ENCODE results near the gene OAS2.

The OAS2 gene

GRCh38 chr12:113027726-113028125, 49.4 kb downstream of the OAS2 start:
- DNase-seq = no peak

DNA sequence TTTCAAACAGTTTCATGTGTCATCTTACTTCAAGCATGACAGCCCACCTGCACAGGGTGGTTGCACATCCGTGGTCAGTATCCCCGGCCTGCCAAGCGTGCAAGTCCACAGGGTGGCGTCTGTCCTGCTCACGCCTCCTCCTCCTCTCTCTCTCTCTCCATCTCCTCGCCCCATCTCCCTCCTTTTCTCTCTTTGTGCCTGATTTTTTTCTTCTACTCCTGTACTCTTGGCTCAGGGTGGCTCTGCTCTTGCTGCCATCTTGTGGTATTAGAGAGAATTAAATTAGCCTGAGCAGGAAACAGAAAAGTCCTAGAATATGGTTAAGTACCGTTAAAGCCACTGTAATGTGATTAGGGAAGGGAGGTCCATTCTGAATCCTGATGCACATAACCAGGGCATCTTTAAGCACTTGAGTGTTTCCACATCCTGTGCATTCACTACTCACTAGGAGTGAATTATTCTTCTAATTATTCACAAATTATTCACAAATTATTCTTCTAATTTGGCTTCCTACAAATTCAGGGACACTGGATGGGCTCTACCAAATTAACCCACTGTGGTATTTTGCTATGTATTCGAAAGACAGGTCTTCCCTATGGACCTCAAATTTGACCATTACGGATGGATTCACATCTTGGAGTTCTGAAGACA, 52.7 kb downstream of the OAS2 start:
- DNase-seq = no peak

DNA sequence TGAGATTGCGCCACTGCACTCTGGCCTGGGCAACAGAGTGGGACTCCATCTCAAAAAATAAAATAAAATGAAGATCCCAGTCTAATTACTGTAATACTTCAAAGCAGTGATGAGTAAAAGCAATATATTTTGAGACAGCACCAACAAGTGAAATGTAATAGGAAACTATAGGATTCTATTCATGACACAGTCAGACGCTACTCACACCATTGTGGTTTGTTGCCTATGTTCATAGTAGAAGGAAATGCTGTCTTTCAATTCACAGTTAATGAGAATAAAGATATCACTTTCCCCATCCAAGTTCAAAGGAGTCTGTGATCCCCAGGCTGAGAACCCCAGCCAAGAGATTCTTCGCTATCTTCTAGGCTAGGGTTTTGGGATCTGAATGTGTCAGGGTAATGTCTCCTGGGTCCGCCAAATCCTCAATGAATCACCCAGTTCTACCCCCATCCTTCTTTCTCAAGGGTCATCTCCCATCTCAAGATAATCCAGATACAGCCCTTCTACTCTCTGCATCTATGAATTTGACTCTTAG, 61.7 kb downstream of the OAS2 start:
- no peak for DNase-seq

DNA sequence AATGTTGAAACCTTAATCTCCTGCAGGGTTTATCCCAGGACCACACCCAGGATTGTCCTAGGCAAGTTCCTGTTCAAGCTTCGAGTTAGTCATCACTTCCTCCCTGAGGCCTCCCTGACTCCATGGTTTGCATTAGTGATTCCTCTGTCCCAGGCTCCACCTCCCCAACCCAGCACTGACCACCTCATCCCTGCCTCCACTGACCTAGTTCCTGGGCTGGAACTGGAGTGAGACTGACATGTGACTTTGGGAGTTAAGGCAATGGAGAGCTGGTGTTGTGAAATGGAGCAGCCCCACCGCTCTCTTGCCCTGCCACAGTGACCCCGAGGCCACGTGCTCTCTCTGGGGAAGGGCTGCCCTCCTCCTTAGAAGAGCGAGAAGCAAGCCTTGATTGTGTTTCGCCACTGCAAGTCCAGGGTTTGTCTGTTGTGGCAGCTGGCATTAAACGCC, 62.4 kb downstream of the OAS2 start:
- no peak for DNase-seq

DNA sequence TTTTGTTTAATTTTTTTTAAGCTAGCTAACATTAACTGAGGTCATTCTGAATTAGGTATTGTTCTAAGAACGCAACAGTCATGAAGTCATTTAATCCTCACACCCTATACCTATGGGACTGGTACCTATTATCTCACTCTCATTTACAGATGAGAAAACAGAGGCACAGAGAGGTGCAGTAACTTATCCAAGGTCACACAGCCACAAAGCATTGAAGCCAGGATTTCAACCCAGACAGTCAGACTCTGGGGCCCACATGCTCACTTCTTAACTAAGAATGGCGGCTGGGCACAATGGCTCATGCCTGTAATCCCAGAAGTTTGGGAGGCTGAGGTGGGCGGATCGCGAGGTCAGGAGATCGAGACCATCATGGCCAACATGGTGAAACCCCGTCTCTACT, 63.2 kb downstream of the OAS2 start:
- DNase-seq = no peak

DNA sequence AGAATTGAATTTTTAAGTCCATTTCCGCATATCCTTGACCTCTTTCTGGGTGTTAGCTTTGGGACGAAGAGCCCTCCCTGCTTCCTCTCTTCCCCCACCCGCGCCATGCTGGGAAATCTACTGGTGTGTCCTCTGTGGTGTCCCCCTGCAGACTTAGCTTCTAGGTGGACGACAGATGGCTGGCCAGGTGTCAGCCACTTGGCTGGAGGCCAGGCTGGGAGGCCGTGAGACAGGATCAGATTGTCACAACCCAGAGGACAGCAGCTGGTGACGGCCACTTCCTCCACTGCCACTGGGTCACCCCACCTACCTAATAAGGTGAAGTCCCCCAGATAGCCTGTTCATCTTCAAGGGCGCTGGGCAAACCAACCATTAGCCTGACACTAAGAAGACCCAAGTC, 64.9 kb downstream of the OAS2 start:
- DNase-seq = no peak

DNA sequence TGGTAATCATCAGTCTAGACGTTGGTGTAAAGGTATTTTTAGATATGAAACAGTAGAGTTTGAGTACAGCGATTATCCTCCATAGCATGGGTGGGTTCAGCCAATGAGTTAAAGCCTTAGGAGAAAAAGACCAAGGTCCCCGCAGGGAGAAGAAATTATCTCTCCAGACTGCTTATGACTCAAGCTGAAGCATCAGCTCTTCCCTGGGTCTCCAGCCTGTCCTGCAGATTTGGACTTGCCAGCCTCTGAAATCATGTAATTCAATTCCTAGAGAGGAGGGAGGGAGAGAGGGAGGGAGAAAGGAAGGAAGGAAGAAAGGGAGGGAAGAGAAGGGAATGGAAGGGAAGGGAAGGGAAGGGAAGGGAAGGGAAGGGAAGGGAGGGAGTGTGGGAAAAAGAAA, 66.2 kb downstream of the OAS2 start:
- no peak for DNase-seq

- peak; percentile 58 for DNase-seq
Measured at GRCh38 chr12:113048716-113049127, 70.4 kb downstream of the OAS2 start.

DNA sequence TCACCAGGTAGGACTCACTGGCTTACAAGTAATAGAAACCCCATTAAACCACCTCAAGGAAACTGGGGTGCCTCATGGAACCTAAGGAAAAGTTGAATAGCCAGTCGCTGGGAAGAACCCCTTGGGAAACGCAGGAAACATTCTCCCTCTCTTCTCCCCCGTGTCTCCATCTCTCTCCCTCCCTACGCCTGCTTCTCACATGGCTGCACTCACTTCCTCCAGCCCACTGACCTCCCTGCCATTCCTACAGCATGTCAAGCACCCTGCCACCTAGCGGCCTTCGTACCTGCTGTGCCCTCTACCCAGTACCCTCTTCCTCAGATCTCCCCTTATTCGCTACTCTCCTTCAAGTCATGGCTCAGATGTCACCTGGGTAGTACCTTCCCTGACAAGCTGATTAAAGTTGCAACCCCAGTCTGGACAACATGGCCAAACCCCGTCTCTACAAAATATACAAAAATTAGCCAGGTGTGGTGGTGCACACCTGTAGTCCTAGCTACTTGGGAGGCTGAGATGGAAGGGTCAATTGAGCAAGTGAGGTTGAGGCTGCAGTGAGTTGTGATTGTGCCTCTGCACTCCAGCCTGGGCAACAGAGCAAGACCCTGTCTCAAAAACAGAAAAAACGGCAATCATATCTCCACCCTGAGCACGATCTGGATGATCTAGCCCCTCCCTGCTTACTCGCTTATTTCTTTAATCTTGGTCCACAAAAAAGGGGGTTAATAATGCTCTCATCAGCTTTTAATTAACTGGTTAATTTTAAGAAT, 71.8 kb downstream of the OAS2 start:
- DNase-seq = no peak

- no peak for DNase-seq
Measured at GRCh38 chr12:113050795-113051194, 72.5 kb downstream of the OAS2 start.

DNA sequence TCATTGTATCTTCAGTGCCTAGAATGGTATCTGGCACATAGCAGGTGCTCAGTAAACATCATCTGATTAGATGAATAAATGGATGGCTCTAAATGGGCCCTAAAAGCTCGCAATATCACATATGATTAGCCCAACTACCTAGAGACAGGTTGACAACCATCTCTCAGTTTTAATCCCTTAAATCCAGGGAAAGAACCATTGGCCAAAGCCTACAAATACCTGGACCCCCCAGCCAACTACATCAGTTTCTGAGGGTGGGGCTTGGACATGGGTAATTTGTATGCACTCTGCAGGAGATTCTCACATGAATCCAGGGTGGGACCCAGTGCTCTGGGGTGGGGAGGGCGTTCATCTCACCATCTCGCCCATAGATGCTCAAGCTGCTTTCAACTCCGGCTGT, 73.4 kb downstream of the OAS2 start:
- no peak for DNase-seq

GRCh38 chr12:113052326-113052725, 74.0 kb downstream of the OAS2 start:
- DNase-seq = no peak

DNA sequence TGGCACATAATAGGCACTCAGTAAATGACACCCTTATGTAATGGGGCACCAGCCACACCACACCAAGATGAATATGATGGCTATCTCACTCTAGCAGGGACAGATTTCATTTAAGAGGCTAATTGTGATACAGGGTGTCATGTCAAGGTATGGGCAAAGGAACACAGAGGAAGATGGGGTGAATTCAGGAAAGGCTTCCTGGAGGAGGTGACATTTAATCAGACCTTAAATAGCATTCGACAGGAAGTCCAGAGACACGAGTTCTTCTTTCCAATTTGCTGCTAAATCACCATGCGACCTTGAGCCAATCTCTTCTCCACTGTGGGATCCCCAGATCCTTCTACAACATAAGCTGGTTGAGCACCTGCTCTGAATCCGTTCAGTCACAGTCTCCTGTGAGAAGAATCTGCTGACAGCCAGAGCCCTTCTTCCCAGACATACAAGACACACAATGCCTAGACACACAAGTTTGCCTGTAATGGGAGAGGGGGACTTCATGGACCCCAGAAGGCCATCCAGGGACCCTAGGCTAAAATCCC, 76.7 kb downstream of the OAS2 start:
- DNase-seq = no peak

DNA sequence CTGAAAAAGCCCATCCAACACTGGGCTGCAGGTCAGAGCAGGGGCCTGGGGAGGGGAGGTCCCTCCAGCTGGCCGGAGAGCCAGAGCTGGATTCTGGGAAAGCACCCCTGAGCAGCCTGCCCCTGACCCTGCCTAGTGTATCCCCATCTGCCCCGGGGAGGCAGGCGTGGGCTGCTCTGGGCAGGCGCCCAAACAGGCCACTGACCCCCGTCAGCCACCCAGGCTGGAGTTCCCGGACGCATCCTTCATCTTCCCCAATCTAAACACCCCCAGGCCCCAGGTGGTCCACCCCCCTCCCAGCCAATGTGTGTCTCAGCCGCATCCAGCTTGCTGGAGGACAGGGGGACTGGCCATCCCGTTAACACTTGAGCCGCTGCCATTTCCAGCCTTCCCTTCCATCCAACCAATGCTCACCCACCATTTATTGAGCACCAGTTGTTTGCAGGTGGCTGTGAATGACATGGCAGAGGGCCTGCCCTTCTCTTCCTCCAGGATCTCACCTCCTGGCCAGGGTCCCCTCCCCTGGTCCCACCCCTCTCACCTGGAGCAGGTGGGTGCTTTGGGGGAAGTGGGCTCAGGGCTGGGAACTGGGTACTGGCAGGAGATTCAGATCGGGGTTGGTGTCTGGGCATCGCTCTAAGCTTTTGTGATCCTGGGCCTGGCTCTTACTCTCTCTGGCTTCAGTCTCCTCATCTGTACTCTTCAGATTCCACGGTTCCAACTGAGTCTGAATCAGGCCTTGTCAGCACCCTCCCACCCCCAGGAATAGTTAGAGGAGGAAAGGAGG, 77.5 kb downstream of the OAS2 start:
- no peak for DNase-seq

DNA sequence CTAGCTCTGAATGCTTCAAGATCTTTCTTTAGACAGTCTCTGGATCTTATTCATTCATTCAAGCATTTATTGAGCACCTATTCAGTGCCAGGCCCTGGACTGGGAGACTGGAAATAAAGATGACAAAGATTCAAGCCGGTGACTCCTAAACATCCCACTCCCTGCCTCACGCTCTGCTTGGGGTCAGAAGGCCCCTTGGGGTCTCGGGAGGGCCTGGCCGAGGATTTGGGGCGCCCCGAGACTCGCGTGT, 78.0 kb downstream of the OAS2 start:
- DNase-seq = no peak

DNA sequence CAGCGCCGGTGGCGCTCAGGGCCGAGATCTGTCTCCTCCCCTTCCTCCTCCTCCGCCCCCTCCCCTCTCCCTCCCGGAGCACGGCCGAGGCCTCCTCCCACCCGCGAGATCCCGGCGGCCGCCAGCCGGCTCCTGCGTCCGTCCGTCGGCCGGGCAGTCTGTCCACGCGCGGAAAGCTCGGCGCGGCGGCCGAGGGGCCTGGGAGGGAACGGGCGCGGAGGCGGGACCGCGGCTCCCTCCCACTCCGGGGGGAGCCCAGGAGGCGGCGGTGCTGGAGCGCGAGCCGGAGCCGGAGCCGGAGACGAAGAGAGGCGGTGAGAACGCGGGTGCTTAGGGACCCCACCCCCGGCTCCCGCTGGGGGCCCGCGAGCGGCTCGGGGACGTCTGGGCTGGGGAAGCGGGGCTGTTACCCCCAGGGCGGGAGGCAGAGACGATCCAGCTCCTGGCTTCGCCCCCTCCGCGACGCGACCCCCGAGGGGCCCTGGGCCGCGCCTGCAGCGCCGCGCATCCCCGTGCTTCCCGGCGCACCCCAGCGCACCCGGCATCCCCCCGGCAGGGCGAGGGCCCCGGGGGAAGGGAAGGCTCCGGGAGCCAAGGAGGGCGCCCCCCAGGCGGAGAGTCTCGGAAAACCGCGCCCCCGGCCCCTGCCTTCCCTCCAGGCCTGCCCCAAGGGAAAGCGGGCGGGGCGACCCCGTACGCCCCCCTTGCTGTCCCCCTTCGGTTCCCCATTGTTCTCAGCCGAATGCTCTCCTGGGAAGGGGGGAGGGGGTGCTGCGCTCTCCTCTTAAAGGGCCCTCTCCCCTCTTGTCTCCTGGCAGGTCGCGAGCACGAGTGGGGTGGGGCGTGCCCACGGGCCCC, 78.5 kb downstream of the OAS2 start, which contains the start of gene DTX1:
Gene DTX1, plus strand, starts transcription at position 100 of the 858 bp plus-strand sequence. CDS start 1,463 bp downstream, outside the sequence.
- DNase-seq = peak; percentile 19

DNA sequence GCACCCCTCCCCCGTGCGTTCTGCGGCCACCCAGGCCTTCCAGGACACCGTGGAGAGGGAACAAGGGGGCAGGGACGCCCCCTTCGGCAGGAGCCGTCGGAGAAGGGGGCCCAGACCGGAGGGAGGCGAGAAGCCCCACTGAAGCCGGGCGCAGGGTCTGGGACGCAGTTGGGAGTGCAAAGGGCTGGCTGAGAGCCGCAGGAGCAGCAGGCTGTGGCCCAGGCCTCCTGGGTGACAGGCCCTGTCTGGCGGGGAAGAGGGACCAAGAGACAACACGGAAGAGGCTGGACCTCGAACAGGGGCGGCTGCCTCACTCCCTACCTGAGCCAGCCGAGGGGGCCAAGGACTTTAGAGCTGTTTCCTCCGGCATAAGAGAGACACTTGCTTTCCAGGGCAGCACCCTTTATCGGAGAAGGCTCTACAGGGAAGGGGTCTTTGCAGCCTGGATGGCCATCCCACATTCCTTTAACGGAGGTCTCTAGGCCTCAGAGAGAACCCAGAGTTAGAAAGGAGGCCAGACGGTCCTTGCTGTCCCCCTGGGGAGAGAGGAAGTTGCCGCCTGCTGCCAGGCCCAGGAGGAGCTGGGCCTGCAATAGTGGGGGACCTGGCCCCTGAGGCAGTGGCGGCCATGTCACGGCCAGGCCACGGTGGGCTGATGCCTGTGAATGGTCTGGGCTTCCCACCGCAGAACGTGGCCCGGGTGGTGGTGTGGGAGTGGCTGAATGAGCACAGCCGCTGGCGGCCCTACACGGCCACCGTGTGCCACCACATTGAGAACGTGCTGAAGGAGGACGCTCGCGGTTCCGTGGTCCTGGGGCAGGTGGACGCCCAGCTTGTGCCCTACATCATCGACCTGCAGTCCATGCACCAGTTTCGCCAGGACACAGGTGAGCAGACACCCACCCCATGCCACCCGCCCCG, 79.5 kb downstream of the OAS2 start:
- no peak for DNase-seq

GRCh38 chr12:113058553-113058952, 80.2 kb downstream of the OAS2 start:
- DNase-seq = no peak

GRCh38 chr12:113059071-113059595, 80.8 kb downstream of the OAS2 start:
- DNase-seq = no peak

- DNase-seq = no peak
Measured at GRCh38 chr12:113060336-113060960, 82.1 kb downstream of the OAS2 start.

Data from activated gamma-delta T cell treated with Interleukin-2 at 50 U/mL for 16 hours (primary cell).